GM18508 (cell line): ENCODE measurements around the gene UST.
"Not testable (repeated sequence)": the region's sequence is repeated elsewhere in the genome, so short reads cannot be mapped to it uniquely, and the experiment has no call there.

Experiments
- ATAC-seq: cut with Tn5 transposase; IDR thresholded peaks from one replicate; pipeline ENCODE4 v1.9.1; 2021; ENCODE audit warnings: moderate number of reproducible peaks; ENCODE audit not compliant: insufficient read depth, unreplicated experiment

Gene UST

DNA sequence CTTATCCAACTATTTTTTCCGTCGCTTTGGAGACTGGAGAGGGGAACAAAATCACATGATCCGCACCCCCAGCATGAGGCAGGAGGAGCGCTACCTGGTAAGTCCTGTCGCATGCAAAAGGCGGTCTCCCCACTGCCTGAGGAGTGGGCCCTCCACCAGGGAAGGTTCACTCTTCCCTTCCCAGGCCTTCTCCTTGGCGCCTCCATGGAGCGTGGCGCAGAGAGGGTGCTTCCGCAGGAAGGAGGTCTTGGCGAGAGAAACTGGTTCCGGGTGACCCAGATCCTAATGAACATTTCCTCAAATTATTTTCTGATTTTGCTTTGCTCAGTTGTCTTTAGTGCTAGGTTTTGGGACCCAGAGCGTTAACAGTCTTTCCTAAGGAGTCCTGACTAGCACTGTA lies 217.6 kb downstream of the UST start:
- no peak for ATAC-seq

DNA sequence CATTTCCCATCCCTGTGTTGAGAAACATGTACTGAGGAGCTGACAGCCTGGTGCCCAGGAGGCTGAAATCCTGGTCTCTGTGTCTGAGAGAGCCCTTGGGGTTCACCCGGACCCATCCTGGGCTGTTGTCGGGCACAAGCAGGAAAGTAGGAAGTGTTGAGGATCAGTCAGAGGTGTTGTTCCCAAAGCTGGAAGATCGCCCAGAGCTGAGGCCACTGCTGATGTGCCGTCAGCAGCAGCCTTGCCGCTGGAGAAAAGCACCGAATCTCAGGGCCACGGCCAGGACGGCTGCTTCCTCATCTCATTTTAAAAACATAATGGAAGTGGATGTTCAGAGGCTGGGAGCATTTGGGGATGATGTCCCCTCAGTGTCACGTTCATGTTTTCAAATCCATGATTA lies 218.5 kb downstream of the UST start:
- ATAC-seq, result no peak

DNA sequence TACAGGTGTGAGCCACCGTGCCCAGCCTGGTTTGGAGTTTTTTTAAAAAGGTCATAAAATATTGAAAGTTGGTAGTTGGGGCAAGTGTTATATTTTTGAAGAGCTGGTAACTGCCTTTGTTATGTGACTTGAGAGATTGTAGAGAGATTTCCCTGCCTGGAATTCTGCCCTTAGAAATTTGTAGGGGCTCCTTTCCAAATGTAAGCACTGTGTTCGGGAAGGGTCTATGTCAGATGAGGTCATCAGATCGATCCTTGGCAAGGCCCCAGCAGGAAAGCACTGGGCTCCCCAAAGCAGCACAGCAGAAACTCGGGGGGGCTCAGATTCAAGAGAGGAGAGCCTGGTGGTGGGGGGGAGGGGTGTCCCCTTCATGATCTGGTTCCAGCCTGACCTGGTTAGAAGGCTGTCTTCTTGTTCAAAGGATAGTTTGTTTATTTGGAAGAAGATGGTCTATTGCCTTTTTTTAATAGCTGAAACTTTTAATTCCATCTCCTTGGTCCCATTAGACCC lies 220.2 kb downstream of the UST start:
- no peak for ATAC-seq

DNA sequence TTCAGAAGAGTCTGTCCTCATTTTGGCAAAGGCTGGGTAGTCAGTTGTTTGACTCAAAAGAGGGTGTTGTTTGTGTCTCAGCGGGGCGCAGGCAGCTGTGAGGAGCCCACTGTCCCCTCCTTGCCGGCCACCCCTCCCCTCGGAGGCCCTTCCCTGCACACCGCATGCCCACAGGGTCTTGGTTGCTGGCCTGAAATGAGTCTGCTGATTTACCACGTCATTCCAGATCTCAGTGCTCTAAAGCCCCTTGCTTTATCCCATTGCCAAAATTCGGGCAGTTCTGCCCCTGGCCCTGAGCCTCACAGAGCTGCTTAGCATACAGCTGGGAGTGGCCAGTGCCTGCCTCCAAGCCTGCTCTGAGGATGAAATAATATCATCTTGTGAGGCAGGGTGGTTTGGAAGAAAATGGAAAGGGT lies 220.7 kb downstream of the UST start:
- ATAC-seq, result no peak

DNA sequence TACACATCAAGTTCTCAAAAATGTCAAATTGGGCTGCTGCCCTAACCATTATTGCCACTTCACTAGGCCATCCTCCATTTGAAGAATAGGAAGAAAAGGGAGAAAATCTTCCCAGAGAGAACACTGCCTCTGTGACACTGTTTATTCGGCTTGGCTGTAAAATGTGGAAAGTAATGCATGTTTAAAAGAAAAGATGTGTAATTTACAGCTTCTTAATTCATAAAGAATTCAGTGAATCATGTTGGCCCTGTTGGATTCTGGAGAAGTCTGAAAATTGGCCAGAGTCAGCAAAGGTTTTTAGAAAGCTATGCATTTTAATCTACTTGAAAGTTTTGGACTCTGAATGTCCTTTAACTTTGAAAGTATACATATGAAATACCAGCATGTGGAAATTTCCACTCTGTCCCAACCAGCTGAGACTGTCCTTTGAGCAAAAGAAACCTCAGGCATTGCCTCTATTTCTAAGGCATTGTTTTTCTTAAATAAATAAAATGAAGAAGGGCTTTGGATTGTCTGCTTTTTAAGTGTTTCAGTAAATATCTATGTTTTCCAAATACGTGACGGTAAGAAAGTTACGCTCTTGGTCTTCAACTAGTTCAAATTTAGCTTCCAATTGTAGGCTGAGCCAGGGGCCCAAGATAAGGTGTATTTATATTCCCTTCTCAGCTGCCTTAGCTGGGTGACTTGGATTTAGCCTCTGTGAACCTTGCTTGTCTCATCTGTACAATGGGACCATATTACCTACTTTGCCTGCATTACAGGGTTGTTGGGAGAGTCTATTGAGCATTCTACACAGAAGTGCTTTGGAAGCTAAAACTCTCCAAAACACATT lies 222.2 kb downstream of the UST start:
- ATAC-seq, result no peak

DNA sequence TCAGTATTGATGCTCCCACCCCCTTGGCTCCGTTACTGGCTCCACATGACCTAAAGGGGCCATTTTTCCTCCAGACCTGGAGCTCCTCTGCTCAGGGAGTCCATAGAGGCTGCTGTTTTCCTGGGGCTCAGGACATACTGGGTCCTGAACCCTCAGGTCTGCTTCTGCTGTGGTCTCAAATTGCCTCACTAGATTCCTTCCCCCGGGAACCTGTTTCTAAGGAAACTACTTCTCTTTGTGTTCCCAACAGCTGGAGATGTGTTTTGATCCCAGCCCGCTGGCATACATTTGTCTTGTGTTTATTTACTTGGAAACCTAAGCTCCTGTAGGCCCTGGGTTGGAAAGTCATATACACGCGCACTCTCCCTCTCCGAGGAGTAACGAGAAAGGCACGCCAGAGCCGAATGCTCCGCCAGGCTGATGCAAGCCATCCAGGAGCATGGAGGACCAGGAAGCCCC lies 222.8 kb downstream of the UST start:
- ATAC-seq, result no peak

DNA sequence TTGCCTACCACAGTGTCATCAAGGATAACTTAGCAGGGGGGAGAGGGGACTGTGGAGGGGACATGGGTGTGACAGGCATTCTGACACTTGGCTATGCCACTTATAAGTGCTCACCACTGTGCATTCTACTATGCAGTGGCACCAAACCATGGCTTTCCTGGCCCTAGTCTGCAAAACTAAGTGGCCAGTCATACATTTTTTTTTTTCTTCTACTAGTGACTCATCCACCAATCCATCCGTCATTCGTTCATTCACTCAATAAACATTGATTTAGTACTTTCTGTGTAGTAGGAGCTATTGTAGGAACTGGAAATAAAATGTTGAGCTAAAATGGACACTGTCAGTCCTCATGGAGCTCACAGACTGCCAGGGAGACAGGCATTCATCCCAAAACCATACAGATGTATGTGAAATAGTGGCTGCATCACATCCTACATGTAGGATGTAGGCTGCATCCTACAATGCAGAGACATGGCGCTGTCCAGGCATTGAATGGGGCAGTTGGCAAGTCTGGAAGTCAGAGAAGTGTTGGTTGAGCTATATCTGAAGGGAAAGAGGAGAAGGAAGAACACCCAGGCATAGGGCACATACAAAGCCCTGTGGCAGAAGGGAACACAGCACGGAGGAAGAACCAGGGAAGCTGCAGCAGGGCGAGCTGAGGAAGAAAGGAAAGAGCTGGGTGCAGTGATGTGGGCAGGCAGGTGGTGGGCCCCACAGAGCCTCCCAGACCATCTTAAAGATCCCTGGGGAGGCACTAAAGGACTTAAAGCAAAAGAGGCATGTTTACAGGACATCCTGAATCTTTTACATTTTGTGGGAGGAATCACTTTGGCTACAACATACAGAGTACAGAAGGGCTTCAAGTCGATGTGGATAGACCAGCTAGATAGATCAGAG lies 224.4 kb downstream of the UST start:
- no peak for ATAC-seq

DNA sequence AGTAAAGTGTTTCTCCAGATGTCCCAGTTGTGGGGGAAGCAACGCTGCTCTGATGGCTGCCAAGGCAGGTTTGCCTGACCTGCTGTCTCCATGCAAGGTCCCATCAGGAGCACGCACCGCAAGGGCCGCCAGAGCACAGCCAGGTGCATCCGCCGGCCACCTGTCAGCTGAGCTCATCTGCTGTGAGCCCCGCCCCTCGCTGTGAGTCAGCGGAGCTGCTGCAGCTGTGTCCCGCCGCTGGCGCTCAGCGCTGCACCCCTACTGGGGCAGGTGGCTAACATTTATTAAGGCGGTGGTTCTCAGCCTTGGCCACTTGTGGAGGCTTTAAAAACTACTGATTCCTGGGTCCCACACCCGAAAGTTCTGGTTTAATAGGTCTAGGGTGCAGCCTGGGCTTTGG lies 225.7 kb downstream of the UST start:
- no peak for ATAC-seq

DNA sequence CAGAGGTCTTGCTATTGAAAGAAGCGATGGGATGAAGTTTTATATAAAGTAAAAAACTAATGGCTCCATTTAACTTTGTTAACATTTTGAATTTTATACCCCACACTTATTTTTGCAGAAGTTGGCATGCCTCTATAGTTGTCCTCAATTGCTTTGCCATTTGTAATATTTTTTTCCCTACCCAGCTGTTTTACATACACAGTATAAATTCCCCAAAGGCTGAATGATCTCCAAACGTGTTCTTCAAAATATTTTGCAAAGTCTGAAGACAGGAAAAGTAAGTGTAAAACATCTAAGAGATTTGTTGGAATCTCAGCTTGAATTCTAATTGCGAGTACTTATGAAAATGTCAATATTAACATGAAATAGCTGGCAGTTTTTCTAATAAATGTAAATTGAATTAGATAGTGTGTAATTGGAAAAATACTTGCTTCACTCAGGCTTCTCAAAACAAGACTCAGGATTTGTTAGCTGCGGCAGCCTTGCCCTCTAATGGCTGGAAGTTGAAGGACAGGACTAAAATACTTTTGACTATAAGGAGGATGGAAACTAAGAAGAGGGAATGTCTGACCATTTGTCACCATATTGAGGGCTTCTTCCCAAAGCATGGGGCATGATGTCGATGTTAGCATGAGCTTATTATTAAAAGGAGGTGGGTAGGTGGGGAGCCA lies 226.8 kb downstream of the UST start:
- no peak for ATAC-seq

DNA sequence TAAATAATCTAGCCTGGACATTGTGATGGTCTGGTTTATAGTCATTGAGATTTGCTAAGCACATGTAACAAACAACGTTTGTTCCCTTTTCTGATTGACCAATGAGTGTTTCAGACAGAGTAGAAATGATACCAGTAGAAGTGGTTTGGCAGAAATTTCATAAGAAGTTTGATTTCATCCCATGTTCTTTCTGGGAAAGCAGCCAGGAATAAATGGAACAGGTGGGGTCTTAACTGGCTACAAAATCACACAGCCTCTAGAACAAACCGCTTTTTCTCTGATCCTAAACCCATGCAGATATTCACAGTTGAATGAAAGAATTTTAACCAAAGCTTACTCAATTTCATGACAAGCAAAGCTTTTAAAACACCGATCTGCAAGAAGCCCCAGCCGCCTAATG lies 227.5 kb downstream of the UST start:
- ATAC-seq, result no peak

DNA sequence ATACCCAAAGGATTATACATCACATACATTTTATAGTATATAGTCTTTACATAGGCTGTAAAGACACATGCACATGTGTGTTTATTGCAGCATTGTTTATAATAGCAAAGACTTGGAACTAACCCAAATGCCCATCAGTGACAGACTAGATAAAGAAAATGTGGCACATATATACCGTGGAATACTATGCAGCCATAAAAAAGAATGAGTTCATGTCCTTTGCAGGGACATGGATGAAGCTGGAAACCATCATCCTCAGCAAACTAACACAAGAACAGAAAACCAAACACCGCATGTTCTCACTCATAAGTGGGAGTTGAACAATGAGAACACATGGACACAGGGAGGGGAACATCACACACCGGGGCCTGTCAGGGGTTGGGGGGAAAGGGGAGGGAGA lies 231.5 kb downstream of the UST start:
- not testable (repeated sequence) for ATAC-seq

DNA sequence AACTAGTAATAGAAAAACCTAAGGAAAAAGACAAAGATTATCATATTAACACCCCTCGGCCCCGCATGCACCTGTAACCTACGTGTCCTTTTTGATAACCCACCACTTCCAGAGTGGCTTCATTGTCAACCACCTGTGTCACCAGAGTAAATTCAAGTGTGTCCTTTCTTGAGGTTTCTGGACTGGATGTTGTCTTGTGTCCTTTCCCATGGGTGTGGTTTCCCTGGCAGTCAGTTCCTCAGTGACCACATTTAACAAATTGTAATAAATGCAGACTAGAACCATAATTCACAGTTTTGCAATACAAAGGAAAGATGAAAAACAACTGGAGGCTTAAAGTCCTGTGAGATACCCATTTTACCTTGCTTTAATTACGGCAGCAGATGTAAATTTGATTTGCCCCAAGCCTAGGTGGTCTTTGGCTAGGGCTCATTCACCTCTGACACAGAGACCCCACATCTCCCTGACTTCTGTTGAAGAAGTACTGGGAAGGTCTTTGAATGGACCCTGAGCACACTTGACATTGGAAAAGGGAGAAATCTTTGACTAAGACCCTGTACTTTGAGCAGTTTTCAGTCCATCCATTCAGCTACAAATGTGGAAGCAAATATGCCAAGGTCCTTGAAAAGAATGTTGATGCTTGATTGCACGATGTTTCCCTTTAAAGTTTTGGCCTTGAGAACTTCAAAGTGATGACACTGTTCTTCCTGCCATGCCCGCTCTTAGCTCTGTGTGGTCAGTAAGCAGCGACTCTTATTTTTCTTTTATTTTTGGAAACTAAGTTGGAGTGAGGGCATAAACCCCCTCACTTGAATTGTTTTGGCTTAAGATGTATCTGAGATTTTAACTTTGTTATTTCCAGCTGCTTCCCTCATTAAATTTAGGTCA lies 232.4 kb downstream of the UST start:
- ATAC-seq, result no peak

DNA sequence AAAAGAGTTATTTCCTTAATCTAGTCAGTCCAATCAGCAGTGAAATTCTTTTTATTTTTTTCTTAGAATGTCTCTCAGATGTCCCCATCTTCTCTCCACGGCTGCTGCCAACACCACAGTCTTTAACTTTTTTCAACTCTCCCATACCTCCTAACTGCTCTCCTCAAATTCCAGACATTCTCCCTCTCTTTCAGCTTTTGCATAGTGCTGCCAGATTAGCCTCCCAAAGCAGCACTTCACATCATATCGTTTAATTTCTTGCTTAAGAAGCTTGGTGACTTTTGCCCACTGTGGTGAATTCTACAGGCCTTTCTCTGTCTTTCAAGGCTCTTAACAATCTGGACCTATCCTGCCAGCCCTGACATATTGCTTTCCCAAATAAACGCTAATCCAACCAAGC lies 233.4 kb downstream of the UST start:
- ATAC-seq, result no peak

DNA sequence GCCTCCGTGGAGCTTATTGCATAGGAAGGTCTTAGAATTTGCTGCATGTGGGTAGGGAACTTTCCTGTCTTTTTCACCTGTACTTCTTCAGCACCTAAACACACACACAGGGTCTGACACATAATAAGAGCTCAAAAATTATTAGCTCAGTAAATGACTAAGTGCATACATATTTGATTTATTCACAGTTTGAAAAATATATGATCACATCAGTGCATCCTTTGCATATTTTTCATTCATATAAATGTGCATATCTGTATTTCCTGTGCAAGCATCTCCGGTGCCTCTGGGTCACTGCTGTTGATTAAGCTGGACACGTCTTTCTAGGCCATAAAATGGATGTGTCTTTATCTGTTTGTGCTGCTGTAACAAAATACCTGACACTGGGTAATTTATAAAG lies 234.7 kb downstream of the UST start:
- no peak for ATAC-seq

DNA sequence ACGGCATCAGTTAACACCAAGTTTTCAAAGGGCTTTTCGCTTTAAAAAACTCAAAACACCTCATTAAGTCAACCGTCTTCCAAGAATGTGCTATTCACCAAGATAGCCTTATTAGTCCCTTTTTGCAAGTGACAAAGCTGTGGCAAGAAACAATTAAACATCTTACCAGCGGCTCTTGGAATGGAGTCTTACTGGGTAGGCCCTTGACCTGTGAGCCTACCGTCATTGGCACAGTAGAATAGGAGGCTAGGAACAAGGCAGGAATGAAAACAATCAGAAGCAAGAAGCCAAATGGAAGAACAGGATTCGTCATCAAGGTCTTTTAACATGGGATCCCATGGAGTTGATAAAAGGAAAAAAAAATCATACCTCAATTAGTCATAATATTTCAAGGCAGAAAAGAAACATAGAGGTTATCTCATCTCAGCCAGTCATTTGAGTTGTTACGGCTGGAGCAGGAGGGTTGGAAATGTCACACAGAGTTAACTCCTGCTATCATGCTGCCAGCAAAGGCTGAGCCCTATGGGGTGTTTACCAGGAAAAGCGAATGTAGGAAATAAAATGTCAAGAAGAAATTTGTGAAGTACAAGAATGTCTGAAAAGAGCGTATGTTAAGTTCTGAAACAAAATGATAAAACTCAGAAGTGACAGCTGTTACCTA lies 236.4 kb downstream of the UST start:
- no peak for ATAC-seq

DNA sequence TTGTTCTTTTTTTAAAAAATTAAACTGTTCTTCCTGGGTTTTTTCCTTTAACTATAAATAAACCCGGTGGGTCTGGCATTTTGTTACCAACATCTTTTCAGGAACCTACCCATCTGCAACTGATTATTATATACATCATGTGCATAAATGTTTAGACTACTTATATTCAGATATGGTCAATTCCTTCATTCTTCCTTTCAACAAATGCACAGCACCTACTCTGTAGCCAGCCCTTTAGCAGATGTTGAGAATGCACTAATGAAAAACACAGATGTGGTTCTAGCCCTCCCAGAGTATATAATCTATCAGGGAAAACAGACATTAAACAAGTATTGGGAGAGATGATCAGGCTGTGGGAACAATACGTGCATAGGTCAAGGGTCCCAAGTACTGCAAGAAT lies 237.1 kb downstream of the UST start:
- ATAC-seq, result no peak

DNA sequence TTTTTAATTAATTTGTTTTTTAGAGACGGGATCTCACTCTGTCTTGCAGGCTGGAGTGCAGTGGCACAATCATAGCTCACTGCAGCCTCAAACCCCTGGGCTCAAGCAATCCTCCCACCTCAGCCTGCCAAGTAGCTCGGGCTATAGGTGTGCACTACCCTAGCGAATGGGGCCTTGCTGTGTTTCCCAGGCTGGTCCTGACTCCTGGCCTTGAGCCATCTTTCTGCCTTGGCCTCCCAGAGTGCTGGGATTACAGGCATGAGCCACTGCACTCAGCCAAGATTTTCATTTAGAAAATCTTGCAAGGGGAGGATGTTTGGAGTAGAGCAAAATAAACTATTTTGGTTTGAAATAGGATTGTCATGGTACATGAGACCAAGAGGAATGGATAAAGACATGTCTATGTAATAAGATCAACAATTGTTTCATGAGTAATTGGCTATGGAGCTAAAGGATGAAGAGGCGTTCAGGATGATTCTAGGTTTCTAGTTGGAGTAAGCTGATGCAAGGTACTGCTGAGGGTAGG lies 237.8 kb downstream of the UST start:
- ATAC-seq, result no peak

DNA sequence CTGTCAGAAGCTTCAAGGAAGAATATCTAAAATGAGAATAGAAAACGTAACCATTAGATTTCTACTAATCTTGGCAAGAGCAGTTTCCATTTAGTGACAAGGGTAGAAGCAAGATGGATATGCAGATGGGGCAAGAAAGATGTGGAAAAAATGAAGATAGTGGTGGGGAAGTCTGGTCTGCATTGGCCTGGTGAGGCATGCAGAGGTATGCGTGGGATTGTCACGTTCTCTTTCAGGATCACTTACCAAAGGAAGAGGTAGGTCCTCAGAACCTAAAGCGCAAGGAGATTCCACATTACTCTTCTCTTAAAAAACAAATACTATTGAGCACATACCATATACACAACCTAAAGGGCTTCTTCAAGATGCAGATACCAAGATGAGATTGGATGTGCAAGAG lies 238.7 kb downstream of the UST start:
- no peak for ATAC-seq

DNA sequence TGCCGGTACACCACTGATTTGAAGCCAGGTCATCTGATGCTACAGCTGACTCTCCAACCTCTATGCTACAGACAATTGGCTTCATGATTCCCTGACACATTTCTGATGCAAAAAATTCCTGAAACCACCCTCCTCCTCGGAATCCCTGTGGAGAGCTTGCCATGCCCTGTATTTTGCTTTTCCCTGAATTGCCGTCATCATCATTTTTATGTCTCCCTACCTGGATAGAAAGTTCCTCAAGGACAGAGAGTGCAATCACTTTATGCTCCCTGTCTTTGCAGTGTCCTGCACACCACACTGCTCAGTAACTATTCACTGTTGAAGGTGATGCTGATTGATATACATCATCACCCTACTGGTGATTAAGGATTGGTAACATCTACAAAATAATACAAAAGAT lies 239.8 kb downstream of the UST start:
- ATAC-seq, result no peak
